ENCODE data around the gene YPEL5.

DNA sequence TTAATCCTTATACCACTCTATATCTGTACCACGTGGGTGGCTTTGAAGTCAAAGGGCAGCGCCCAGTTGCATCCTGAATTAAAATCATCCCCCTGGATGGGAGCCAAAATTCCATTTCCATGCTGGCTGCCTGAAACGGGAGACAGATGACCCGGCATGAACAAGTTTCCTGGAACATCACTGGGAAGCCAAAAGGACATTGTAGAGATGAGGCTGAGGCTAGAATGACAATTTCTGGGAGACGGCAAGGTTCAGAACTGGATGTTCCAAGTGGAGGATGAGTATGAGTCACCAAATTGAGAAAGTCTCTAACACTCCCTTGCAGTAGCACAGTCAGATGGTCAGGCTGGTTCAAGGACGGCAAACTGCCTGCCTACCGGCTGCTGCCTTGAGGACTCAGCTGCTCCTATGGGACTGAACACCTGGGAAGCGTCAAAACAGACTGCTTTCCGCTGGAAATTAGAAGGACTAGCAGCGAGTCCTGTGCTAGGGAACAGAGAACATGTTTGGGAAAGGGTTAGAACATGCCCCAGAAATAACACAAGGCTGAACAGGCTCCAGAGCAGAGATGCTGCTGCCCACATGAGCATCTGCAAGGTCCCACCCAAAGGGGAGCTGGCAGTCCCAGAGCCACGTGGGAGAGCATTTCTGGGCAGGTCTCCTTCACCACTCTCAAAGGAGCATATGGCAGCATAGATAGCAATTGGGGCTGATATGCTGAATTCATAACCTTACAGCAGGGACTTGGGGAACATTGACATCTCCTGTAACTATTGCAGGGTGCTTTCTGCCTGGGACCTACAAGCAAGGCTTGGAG, 32.0 kb downstream of the YPEL5 start:
- TF ChIP-seq POLR2A (IDR thresholded peaks at IDR 0.05), result no peak
- TF ChIP-seq, protein P1, sequence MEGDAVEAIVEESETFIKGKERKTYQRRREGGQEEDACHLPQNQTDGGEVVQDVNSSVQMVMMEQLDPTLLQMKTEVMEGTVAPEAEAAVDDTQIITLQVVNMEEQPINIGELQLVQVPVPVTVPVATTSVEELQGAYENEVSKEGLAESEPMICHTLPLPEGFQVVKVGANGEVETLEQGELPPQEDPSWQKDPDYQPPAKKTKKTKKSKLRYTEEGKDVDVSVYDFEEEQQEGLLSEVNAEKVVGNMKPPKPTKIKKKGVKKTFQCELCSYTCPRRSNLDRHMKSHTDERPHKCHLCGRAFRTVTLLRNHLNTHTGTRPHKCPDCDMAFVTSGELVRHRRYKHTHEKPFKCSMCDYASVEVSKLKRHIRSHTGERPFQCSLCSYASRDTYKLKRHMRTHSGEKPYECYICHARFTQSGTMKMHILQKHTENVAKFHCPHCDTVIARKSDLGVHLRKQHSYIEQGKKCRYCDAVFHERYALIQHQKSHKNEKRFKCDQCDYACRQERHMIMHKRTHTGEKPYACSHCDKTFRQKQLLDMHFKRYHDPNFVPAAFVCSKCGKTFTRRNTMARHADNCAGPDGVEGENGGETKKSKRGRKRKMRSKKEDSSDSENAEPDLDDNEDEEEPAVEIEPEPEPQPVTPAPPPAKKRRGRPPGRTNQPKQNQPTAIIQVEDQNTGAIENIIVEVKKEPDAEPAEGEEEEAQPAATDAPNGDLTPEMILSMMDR (IDR thresholded peaks at IDR 0.05), result no peak

Data from testis (tissue), 2 donors.